Upper lobe of left lung (tissue), 6 donors: Measurements from ENCODE around the gene DLL1. TPM values are rescaled to one million over a fixed set of nuclear protein-coding genes. Genes with fewer than 3 reads are reported as not detected.

Experiments used
- ATAC-seq, 2 donors: fragments of 200-7000 bp; cut with Tn5 transposase; one replicate each; pipeline ENCODE4 v1.9.1; 2022; ENCODE audit warnings: mild to moderate bottlenecking in 2 of 2, moderate library complexity in 2 of 2; ENCODE audit not compliant: low FRiP score in 2 of 2
- DNase-seq, 2 donors: peaks; one replicate each; pipeline ENCODE4 v3.0.0-alpha.2; 2019 to 2020
- H3K27ac ChIP-seq, 4 donors: fragments of 200-600 bp; sonication (generic); one replicate each; pipeline ENCODE4 v1.5.1; 2016 to 2019
- H3K27me3 ChIP-seq, 4 donors: fragments of 200-600 bp; sonication (generic); one replicate each; pipeline ENCODE4 v1.5.1; 2017 to 2019
- H3K36me3 ChIP-seq, 4 donors: fragments of 200-600 bp; sonication (generic); one replicate each; pipeline ENCODE4 v1.5.1; 2016 to 2019
- H3K4me1 ChIP-seq, 4 donors: fragments of 200-600 bp; sonication (generic); one replicate each; pipeline ENCODE4 v1.5.1; 2018 to 2019
- H3K4me3 ChIP-seq, 4 donors: fragments of 200-600 bp; sonication (generic); one replicate each; pipeline ENCODE4 v1.5.1; 2017 to 2019; ENCODE audit warnings: mild to moderate bottlenecking in 2 of 4, moderate library complexity in 1 of 4
- H3K9me3 ChIP-seq, 4 donors: fragments of 200-600 bp; sonication (generic); one replicate each; pipeline ENCODE4 v1.5.1; 2018 to 2019
- CTCF ChIP-seq, 6 experiments: fragments of 450-650 bp in 4 of 6; fragments of 200-600 bp in 2 of 6; sonication (generic) in 2 of 6; IDR thresholded peaks; one replicate each; pipeline ENCODE4 v1.5.1; 2016 to 2019; ENCODE audit warnings: antibody characterized with exemption in 6 of 6
- EP300 ChIP-seq, 4 donors: sonication (generic); formaldehyde crosslinking; IDR thresholded peaks; one replicate each; pipeline ENCODE4 v1.5.1; 2017; ENCODE audit warnings: antibody characterized with exemption in 4 of 4, control low read depth in 2 of 4
- POLR2A ChIP-seq, 4 donors: fragments of 450-650 bp; IDR thresholded peaks; one replicate each; pipeline ENCODE4 v1.5.1; 2016 to 2017; ENCODE audit warnings: antibody characterized with exemption in 4 of 4, mild to moderate bottlenecking in 2 of 4
- POLR2AphosphoS5 ChIP-seq, 2 donors: sonication (generic); formaldehyde crosslinking; IDR thresholded peaks; one replicate each; pipeline ENCODE4 v1.5.1; 2017; ENCODE audit warnings: antibody characterized with exemption in 2 of 2
- WGBS, 2 donors: methylation state at CpG; one replicate each; pipeline ENCODE4 v1.1.5; 2017 to 2018; 5-methylcytosine and 5-hydroxymethylcytosine counted together
- total RNA-seq, 6 donors: library from RNA; depleted of rRNA in 4 of 6; stranded (reverse); fragments of >200 nt in 4 of 6; gene quantifications; one replicate each; pipeline versions ENCODE4 v1.1.0 to v1.2.1, GENCODE V29; 2016 to 2021
- donor health status: DM: no; HTN: no; CAD: no; lungs with moderate emphysema.
- donor health status: DM: no; HTN: yes; CAD: no; lungs with severe emphysema.

DLL1 gene
- total RNA-seq, 6 donors from 2014 or later, result 3.8 to 20.1 (median 10.2) TPM

- Histone ChIP-seq H3K9me3 (no peaks in the 10 kb centered on the region), H3K27ac (no peak overlapping the region), H3K36me3 (no peaks in the 10 kb centered on the region), H3K4me1 (no peaks in the 10 kb centered on the region), H3K4me3 (no peak overlapping the region), H3K27me3 (no peaks in the 10 kb centered on the region)
- TF ChIP-seq POLR2A (IDR thresholded peaks at IDR 0.05), result no peak
- no peak for TF ChIP-seq POLR2AphosphoS5 (IDR thresholded peaks at IDR 0.05)
- TF ChIP-seq EP300 (IDR thresholded peaks at IDR 0.05), result no peak
- no peak for TF ChIP-seq CTCF (IDR thresholded peaks at IDR 0.05)
- ATAC-seq, result no peak
- 83% methylated on average over 13 to 19 of the region's 20 CpGs for WGBS, 2 donors
- no peak for DNase-seq
Observed at GRCh38 chr6:170238741-170239565, 51.9 kb downstream of the DLL1 start.

GRCh38 chr6:170237999-170238740 lies 52.7 kb downstream of the DLL1 start:
- Histone ChIP-seq H3K4me3 (no peak overlapping the region), H3K36me3 (no peaks in the 10 kb centered on the region), H3K27ac (no peak overlapping the region), H3K27me3 (no peaks in the 10 kb centered on the region), H3K9me3 (no peaks in the 10 kb centered on the region), H3K4me1 (no peaks in the 10 kb centered on the region)
- DNase-seq, result no peak
- ATAC-seq, result no peak
- 84 to 99% methylated on average over 11 to 19 of the region's 19 CpGs for WGBS, 2 donors
- TF ChIP-seq CTCF (IDR thresholded peaks at IDR 0.05), result no peak
- no peak for TF ChIP-seq POLR2A (IDR thresholded peaks at IDR 0.05)
- no peak for TF ChIP-seq EP300 (IDR thresholded peaks at IDR 0.05)
- no peak for TF ChIP-seq POLR2AphosphoS5 (IDR thresholded peaks at IDR 0.05)

- H3K36me3 ChIP-seq, result no peaks in the 10 kb centered on the region
- WGBS, 2 donors, result 81 to 83% methylated on average over 22 of the region's 24 CpGs
- H3K4me3 ChIP-seq, result no peak overlapping the region
- ATAC-seq (no peak), DNase-seq (no peak)
- no peak for TF ChIP-seq POLR2AphosphoS5 (IDR thresholded peaks at IDR 0.05)
- no peak for TF ChIP-seq POLR2A (IDR thresholded peaks at IDR 0.05)
- TF ChIP-seq CTCF (IDR thresholded peaks at IDR 0.05), result no peak
- TF ChIP-seq EP300 (IDR thresholded peaks at IDR 0.05), result no peak
- no peaks in the 10 kb centered on the region for H3K9me3 ChIP-seq
- H3K27me3 ChIP-seq, result no peaks in the 10 kb centered on the region
- H3K27ac ChIP-seq, result no peak overlapping the region
- no peaks in the 10 kb centered on the region for H3K4me1 ChIP-seq
Observed at GRCh38 chr6:170236131-170236836, 54.6 kb downstream of the DLL1 start.

- no peak for ATAC-seq
- no peak for DNase-seq
- H3K9me3 ChIP-seq, result no peaks in the 10 kb centered on the region
- H3K36me3 ChIP-seq, result no peaks in the 10 kb centered on the region
- H3K4me3 ChIP-seq, result no peak overlapping the region
- no peak for TF ChIP-seq CTCF (IDR thresholded peaks at IDR 0.05)
- no peak for TF ChIP-seq EP300 (IDR thresholded peaks at IDR 0.05)
- no peaks in the 10 kb centered on the region for H3K4me1 ChIP-seq
- no peaks in the 10 kb centered on the region for H3K27me3 ChIP-seq
- no peak overlapping the region for H3K27ac ChIP-seq
- WGBS, 2 donors, result 81 to 85% methylated on average over 16 of the region's 16 CpGs
Observed at GRCh38 chr6:170235391-170236125, 55.3 kb downstream of the DLL1 start.
